Central memory CD8-positive, alpha-beta T cell (primary cell): ENCODE results near the gene POM121.
"Not testable (repeated sequence)": the region's sequence is repeated elsewhere in the genome, so short reads cannot be mapped to it uniquely, and the experiment has no call there.

Experiments used
- ATAC-seq: fragments of 150-1000 bp; cut with Tn5 transposase; replicated peaks from 2 replicates; pipeline ENCODE4 v1.10.0; 2022; ENCODE audit warnings: mild to moderate bottlenecking, moderate FRiP score, moderate number of reproducible peaks; ENCODE audit not compliant: poor library complexity, severe bottlenecking; ENCODE audit errors: extremely low read depth
- DNase-seq, 2 donors: peaks; one replicate each; pipeline ENCODE4 v3.0.0; 2021; ENCODE audit warnings: low spot score in 2 of 2
- H3K27ac Mint-ChIP-seq: one replicate; pipeline ENCODE4 v1.8.0; 2022; ENCODE audit warnings: low read depth, mild to moderate bottlenecking, moderate library complexity, mixed read lengths
- H3K27me3 Mint-ChIP-seq: one replicate; pipeline ENCODE4 v1.8.0; 2022; ENCODE audit warnings: mixed read lengths
- H3K36me3 Mint-ChIP-seq: one replicate; pipeline ENCODE4 v1.8.0; 2022; ENCODE audit warnings: mild to moderate bottlenecking, moderate library complexity, mixed read lengths; ENCODE audit not compliant: insufficient read depth
- H3K4me1 Mint-ChIP-seq: one replicate; pipeline ENCODE4 v1.8.0; 2022; ENCODE audit warnings: mixed read lengths
- H3K4me3 Mint-ChIP-seq: one replicate; pipeline ENCODE4 v1.8.0; 2022; ENCODE audit warnings: mild to moderate bottlenecking, moderate library complexity, mixed read lengths
- H3K9me3 Mint-ChIP-seq: one replicate; pipeline ENCODE4 v1.8.0; 2022; ENCODE audit warnings: mixed read lengths

The POM121 gene

GRCh38 chr7:72954563-72955198 is 29.8 kb downstream of the POM121 start:
- not testable (repeated sequence) for H3K27me3 Mint-ChIP-seq, H3K27ac Mint-ChIP-seq, H3K4me1 Mint-ChIP-seq, H3K36me3 Mint-ChIP-seq, H3K9me3 Mint-ChIP-seq, DNase-seq
- ATAC-seq: peak; percentile 96
- peak overlapping the region; percentile 74 for H3K4me3 Mint-ChIP-seq

- not testable (repeated sequence) for H3K36me3 Mint-ChIP-seq, H3K4me3 Mint-ChIP-seq, H3K4me1 Mint-ChIP-seq, H3K9me3 Mint-ChIP-seq, ATAC-seq, DNase-seq, H3K27me3 Mint-ChIP-seq, H3K27ac Mint-ChIP-seq
Observed at GRCh38 chr7:72960029-72960428, 35.1 kb downstream of the POM121 start.

- H3K27ac Mint-ChIP-seq, H3K36me3 Mint-ChIP-seq, H3K4me3 Mint-ChIP-seq, DNase-seq, ATAC-seq, H3K9me3 Mint-ChIP-seq, H3K4me1 Mint-ChIP-seq, H3K27me3 Mint-ChIP-seq: not testable (repeated sequence)
Observed at GRCh38 chr7:72960626-72961345, 35.9 kb downstream of the POM121 start.

- not testable (repeated sequence) for H3K9me3 Mint-ChIP-seq, DNase-seq, H3K4me3 Mint-ChIP-seq, ATAC-seq, H3K4me1 Mint-ChIP-seq, H3K27ac Mint-ChIP-seq, H3K27me3 Mint-ChIP-seq, H3K36me3 Mint-ChIP-seq
Observed at GRCh38 chr7:72961346-72961650, 36.4 kb downstream of the POM121 start.

GRCh38 chr7:72963056-72963455 is 38.2 kb downstream of the POM121 start:
- not testable (repeated sequence) for H3K27me3 Mint-ChIP-seq, H3K4me1 Mint-ChIP-seq, H3K27ac Mint-ChIP-seq

GRCh38 chr7:72965186-72965975 is 40.5 kb downstream of the POM121 start:
- not testable (repeated sequence) for H3K9me3 Mint-ChIP-seq, H3K27ac Mint-ChIP-seq
- peak; percentile 79 for ATAC-seq

More at GRCh38 chr7:72963056-72963455, 38.2 kb downstream of the POM121 start:
- H3K9me3 Mint-ChIP-seq, ATAC-seq, DNase-seq, H3K4me3 Mint-ChIP-seq, H3K36me3 Mint-ChIP-seq: not testable (repeated sequence)

GRCh38 chr7:72966892-72967291 is 42.0 kb downstream of the POM121 start:
- not testable (repeated sequence) for H3K9me3 Mint-ChIP-seq, H3K27me3 Mint-ChIP-seq, ATAC-seq, H3K36me3 Mint-ChIP-seq, DNase-seq, H3K4me3 Mint-ChIP-seq, H3K4me1 Mint-ChIP-seq, H3K27ac Mint-ChIP-seq

More at GRCh38 chr7:72965186-72965975, 40.5 kb downstream of the POM121 start:
- not testable (repeated sequence) for H3K4me3 Mint-ChIP-seq, DNase-seq, H3K36me3 Mint-ChIP-seq, H3K4me1 Mint-ChIP-seq, H3K27me3 Mint-ChIP-seq

GRCh38 chr7:72968980-72969516 is 44.2 kb downstream of the POM121 start, which contains the start of gene TRIM74:
Gene TRIM74 (minus strand): TSS chr7:72969466. CDS start chr7:72966157, 3,309 bp downstream.
- ATAC-seq, DNase-seq, H3K27ac Mint-ChIP-seq, H3K27me3 Mint-ChIP-seq, H3K36me3 Mint-ChIP-seq, H3K4me3 Mint-ChIP-seq, H3K4me1 Mint-ChIP-seq, H3K9me3 Mint-ChIP-seq: not testable (repeated sequence)

GRCh38 chr7:72969688-72970087 is 44.8 kb downstream of the POM121 start:
- H3K4me1 Mint-ChIP-seq, H3K9me3 Mint-ChIP-seq, H3K36me3 Mint-ChIP-seq, DNase-seq, H3K27ac Mint-ChIP-seq, H3K4me3 Mint-ChIP-seq, ATAC-seq, H3K27me3 Mint-ChIP-seq: not testable (repeated sequence)

GRCh38 chr7:72971505-72971904 is 46.6 kb downstream of the POM121 start:
- DNase-seq, ATAC-seq, H3K27ac Mint-ChIP-seq, H3K36me3 Mint-ChIP-seq, H3K4me1 Mint-ChIP-seq, H3K9me3 Mint-ChIP-seq, H3K27me3 Mint-ChIP-seq, H3K4me3 Mint-ChIP-seq: not testable (repeated sequence)

- ATAC-seq, H3K9me3 Mint-ChIP-seq, DNase-seq, H3K4me1 Mint-ChIP-seq, H3K4me3 Mint-ChIP-seq, H3K36me3 Mint-ChIP-seq, H3K27ac Mint-ChIP-seq, H3K27me3 Mint-ChIP-seq: not testable (repeated sequence)
Observed at GRCh38 chr7:72974781-72975180, 49.9 kb downstream of the POM121 start.

GRCh38 chr7:72975656-72976286 is 50.9 kb downstream of the POM121 start:
- not testable (repeated sequence) for H3K9me3 Mint-ChIP-seq, ATAC-seq, H3K4me1 Mint-ChIP-seq, H3K36me3 Mint-ChIP-seq, H3K27ac Mint-ChIP-seq, DNase-seq, H3K27me3 Mint-ChIP-seq, H3K4me3 Mint-ChIP-seq
